Measurements from ENCODE around the gene BMX. TPM values are rescaled to one million over a fixed set of nuclear protein-coding genes. Genes with fewer than 3 reads are reported as not detected.

Gene BMX
- total RNA-seq, 1 donor: 0.10 TPM

- Histone ChIP-seq H3K27me3 (ENCODE audit: insufficient read depth, low read length) (no peaks in the 10 kb centered on the region), H3K4me3 (ENCODE audit: low read length) (no peak overlapping the region), H3K4me1 (ENCODE audit: insufficient read depth, low read length) (no peaks in the 10 kb centered on the region), H3K9me3 (ENCODE audit: low read depth, low read length) (no peaks in the 10 kb centered on the region)
These were observed 25.2 kb downstream of the BMX start for GRCh38 chrX:15525664-15526416.

GRCh38 chrX:15529165-15529564 is 28.6 kb downstream of the BMX start:
- Histone ChIP-seq H3K4me3 (ENCODE audit: low read length) (no peak overlapping the region), H3K4me1 (ENCODE audit: insufficient read depth, low read length) (no peaks in the 10 kb centered on the region), H3K27me3 (ENCODE audit: insufficient read depth, low read length) (no peaks in the 10 kb centered on the region), H3K9me3 (ENCODE audit: low read depth, low read length) (no peaks in the 10 kb centered on the region)

GRCh38 chrX:15530318-15530717 is 29.7 kb downstream of the BMX start:
- no peak overlapping the region for H3K4me3 ChIP-seq (ENCODE audit: low read length)
- H3K9me3 ChIP-seq (ENCODE audit: low read depth, low read length): no peaks in the 10 kb centered on the region
- H3K27me3 ChIP-seq (ENCODE audit: insufficient read depth, low read length): no peaks in the 10 kb centered on the region
- no peaks in the 10 kb centered on the region for H3K4me1 ChIP-seq (ENCODE audit: insufficient read depth, low read length)

GRCh38 chrX:15546745-15547144 is 46.1 kb downstream of the BMX start:
- Histone ChIP-seq H3K4me1 (ENCODE audit: insufficient read depth, low read length) (peaks cover 3% of the 10 kb centered on the region), H3K4me3 (ENCODE audit: low read length) (no peak overlapping the region), H3K27me3 (ENCODE audit: insufficient read depth, low read length) (no peaks in the 10 kb centered on the region), H3K9me3 (ENCODE audit: low read depth, low read length) (no peaks in the 10 kb centered on the region)

- Histone ChIP-seq H3K4me1 (ENCODE audit: insufficient read depth, low read length) (peaks cover 3% of the 10 kb centered on the region), H3K9me3 (ENCODE audit: low read depth, low read length) (no peaks in the 10 kb centered on the region), H3K4me3 (ENCODE audit: low read length) (no peak overlapping the region), H3K27me3 (ENCODE audit: insufficient read depth, low read length) (no peaks in the 10 kb centered on the region)
These were observed 46.7 kb downstream of the BMX start for GRCh38 chrX:15547356-15547755.

- no peaks in the 10 kb centered on the region for H3K27me3 ChIP-seq (ENCODE audit: insufficient read depth, low read length)
- peaks cover 3% of the 10 kb centered on the region for H3K4me1 ChIP-seq (ENCODE audit: insufficient read depth, low read length)
- no peaks in the 10 kb centered on the region for H3K9me3 ChIP-seq (ENCODE audit: low read depth, low read length)
- H3K4me3 ChIP-seq (ENCODE audit: low read length): no peak overlapping the region
These were observed 48.8 kb downstream of the BMX start for GRCh38 chrX:15549189-15550012.

GRCh38 chrX:15559227-15559626 is 58.6 kb downstream of the BMX start:
- no peaks in the 10 kb centered on the region for H3K9me3 ChIP-seq (ENCODE audit: low read depth, low read length)
- no peaks in the 10 kb centered on the region for H3K4me1 ChIP-seq (ENCODE audit: insufficient read depth, low read length)
- no peaks in the 10 kb centered on the region for H3K27me3 ChIP-seq (ENCODE audit: insufficient read depth, low read length)
- no peak overlapping the region for H3K4me3 ChIP-seq (ENCODE audit: low read length)

GRCh38 chrX:15560924-15561323 is 60.3 kb downstream of the BMX start:
- Histone ChIP-seq H3K4me1 (ENCODE audit: insufficient read depth, low read length) (no peaks in the 10 kb centered on the region), H3K9me3 (ENCODE audit: low read depth, low read length) (no peaks in the 10 kb centered on the region), H3K27me3 (ENCODE audit: insufficient read depth, low read length) (no peaks in the 10 kb centered on the region), H3K4me3 (ENCODE audit: low read length) (no peak overlapping the region)

- H3K4me1 ChIP-seq (ENCODE audit: insufficient read depth, low read length): no peaks in the 10 kb centered on the region
- no peak overlapping the region for H3K4me3 ChIP-seq (ENCODE audit: low read length)
- H3K9me3 ChIP-seq (ENCODE audit: low read depth, low read length): no peaks in the 10 kb centered on the region
- H3K27me3 ChIP-seq (ENCODE audit: insufficient read depth, low read length): no peaks in the 10 kb centered on the region
These were observed 62.4 kb downstream of the BMX start for GRCh38 chrX:15563056-15563455.

GRCh38 chrX:15564981-15565579 is 64.5 kb downstream of the BMX start:
- no peak overlapping the region for H3K4me3 ChIP-seq (ENCODE audit: low read length)
- H3K27me3 ChIP-seq (ENCODE audit: insufficient read depth, low read length): no peaks in the 10 kb centered on the region
- H3K4me1 ChIP-seq (ENCODE audit: insufficient read depth, low read length): no peaks in the 10 kb centered on the region
- H3K9me3 ChIP-seq (ENCODE audit: low read depth, low read length): no peaks in the 10 kb centered on the region

GRCh38 chrX:15566244-15566643 is 65.6 kb downstream of the BMX start:
- no peaks in the 10 kb centered on the region for H3K27me3 ChIP-seq (ENCODE audit: insufficient read depth, low read length)
- H3K9me3 ChIP-seq (ENCODE audit: low read depth, low read length): no peaks in the 10 kb centered on the region
- H3K4me1 ChIP-seq (ENCODE audit: insufficient read depth, low read length): no peaks in the 10 kb centered on the region
- no peak overlapping the region for H3K4me3 ChIP-seq (ENCODE audit: low read length)

GRCh38 chrX:15567267-15567666 is 66.7 kb downstream of the BMX start:
- Histone ChIP-seq H3K4me3 (ENCODE audit: low read length) (no peak overlapping the region), H3K4me1 (ENCODE audit: insufficient read depth, low read length) (no peaks in the 10 kb centered on the region), H3K9me3 (ENCODE audit: low read depth, low read length) (no peaks in the 10 kb centered on the region), H3K27me3 (ENCODE audit: insufficient read depth, low read length) (no peaks in the 10 kb centered on the region)

- no peaks in the 10 kb centered on the region for H3K9me3 ChIP-seq (ENCODE audit: low read depth, low read length)
- H3K4me3 ChIP-seq (ENCODE audit: low read length): no peak overlapping the region
- H3K4me1 ChIP-seq (ENCODE audit: insufficient read depth, low read length): no peaks in the 10 kb centered on the region
- no peaks in the 10 kb centered on the region for H3K27me3 ChIP-seq (ENCODE audit: insufficient read depth, low read length)
These were observed 67.4 kb downstream of the BMX start for GRCh38 chrX:15567886-15568616.

- Histone ChIP-seq H3K9me3 (ENCODE audit: low read depth, low read length) (no peaks in the 10 kb centered on the region), H3K27me3 (ENCODE audit: insufficient read depth, low read length) (no peaks in the 10 kb centered on the region), H3K4me1 (ENCODE audit: insufficient read depth, low read length) (no peaks in the 10 kb centered on the region), H3K4me3 (ENCODE audit: low read length) (no peak overlapping the region)
These were observed 69.5 kb downstream of the BMX start for GRCh38 chrX:15570145-15570544.

- Histone ChIP-seq H3K4me3 (ENCODE audit: low read length) (no peak overlapping the region), H3K9me3 (ENCODE audit: low read depth, low read length) (no peaks in the 10 kb centered on the region), H3K27me3 (ENCODE audit: insufficient read depth, low read length) (no peaks in the 10 kb centered on the region), H3K4me1 (ENCODE audit: insufficient read depth, low read length) (no peaks in the 10 kb centered on the region)
These were observed 73.4 kb downstream of the BMX start for GRCh38 chrX:15574017-15574416.
